K562 (cell line): ENCODE results near the gene RERE. TPM values are rescaled to one million over a fixed set of nuclear protein-coding genes. Genes with fewer than 3 reads are reported as not detected.

Source experiments
- BACH1 ChIP-seq: fragments of 200-800 bp; sonication (Bioruptor generic); IDR thresholded peaks from 2 replicates; pipeline ENCODE4 v1.6.1; 2016; ENCODE audit warnings: missing genetic modification characterization, missing compliant biosample characterization
- HEY1 ChIP-seq: fragments of 250-450 bp; sonication (Bioruptor Pico); IDR thresholded peaks from 2 replicates; pipeline ENCODE4 v1.5.0; 2020; ENCODE audit warnings: mild to moderate bottlenecking, moderate library complexity, borderline replicate concordance
- HSF4 ChIP-seq: fragments of 250-450 bp; sonication (Bioruptor Pico); IDR thresholded peaks from 2 replicates; pipeline ENCODE4 v2.1.2; 2022; ENCODE audit warnings: mild to moderate bottlenecking, moderate library complexity, borderline replicate concordance
- NEUROD1 ChIP-seq: fragments of 150-350 bp; IDR thresholded peaks from 2 replicates; pipeline ENCODE4 v1.6.1; 2014; ENCODE audit warnings: borderline replicate concordance, low read length, low read depth; ENCODE audit not compliant: partially characterized antibody
- NR1H2 ChIP-seq: sonication (generic); formaldehyde crosslinking; IDR thresholded peaks from 2 replicates; pipeline ENCODE4 v1.4.0; 2020; ENCODE audit warnings: mild to moderate bottlenecking, missing genetic modification reagents
- PTTG1 ChIP-seq: fragments of 450-650 bp; IDR thresholded peaks from 2 replicates; pipeline ENCODE4 v1.6.1; 2016; ENCODE audit warnings: low read depth, mild to moderate bottlenecking, missing genetic modification characterization, missing compliant biosample characterization
- PYGO2 ChIP-seq: fragments of 450-650 bp; IDR thresholded peaks from 2 replicates; pipeline ENCODE4 v1.6.1; 2016; ENCODE audit warnings: mild to moderate bottlenecking, missing genetic modification characterization, moderate library complexity, missing compliant biosample characterization
- RFX1 ChIP-seq: fragments of 450-650 bp; IDR thresholded peaks from 2 replicates; pipeline ENCODE4 v1.6.1; 2016; ENCODE audit warnings: mild to moderate bottlenecking, moderate library complexity
- SAFB2 ChIP-seq: fragments of 200-400 bp; formaldehyde crosslinking; IDR thresholded peaks from 2 replicates; pipeline ENCODE4 v1.6.1; 2018; ENCODE audit warnings: borderline replicate concordance, low read length, low read depth, moderate library complexity; ENCODE audit not compliant: severe bottlenecking
- XRCC4 ChIP-seq: IDR thresholded peaks from one replicate; pipeline ENCODE4 v1.6.1; 2011; ENCODE audit not compliant: insufficient read depth, insufficient read length; ENCODE audit errors: extremely low read depth
- ZBTB8A ChIP-seq: fragments of 450-650 bp; IDR thresholded peaks from 2 replicates; pipeline ENCODE4 v1.6.1; 2018; ENCODE audit warnings: mild to moderate bottlenecking, moderate library complexity; ENCODE audit not compliant: partially characterized antibody
- ZFP1 ChIP-seq: fragments of 450-650 bp; formaldehyde crosslinking; IDR thresholded peaks from 2 replicates; pipeline ENCODE4 v1.4.0; 2020; ENCODE audit warnings: mild to moderate bottlenecking, mixed read lengths
- ZKSCAN1 ChIP-seq: fragments of 150-350 bp; IDR thresholded peaks from 2 replicates; pipeline ENCODE4 v1.6.1; 2016; ENCODE audit warnings: low read depth, low read length
- ZNF197 ChIP-seq: fragments of 200-800 bp; sonication (Bioruptor generic); IDR thresholded peaks from 2 replicates; pipeline ENCODE4 v1.6.1; 2016; ENCODE audit warnings: low read depth, missing genetic modification characterization, missing compliant biosample characterization
- ZNF583 ChIP-seq: fragments of 250-450 bp; sonication (Bioruptor Pico); IDR thresholded peaks from 2 replicates; pipeline ENCODE4 v1.4.0; 2020
- ZNF830 ChIP-seq: fragments of 250-450 bp; sonication (Bioruptor Pico); IDR thresholded peaks from 2 replicates; pipeline ENCODE4 v1.5.0; 2021; ENCODE audit warnings: mild to moderate bottlenecking
- polyA plus RNA-seq, 8 experiments: library from polyadenylated mRNA; depleted of rRNA in 4 of 8; stranded (reverse) in 5 of 8; unstranded in 3 of 8; fragments of >200 nt; fragmentation: Nextera tagmentation in 2 of 8; fragmentation: Illumina TruSeq in 1 of 8; extraction: Ambion mirVana in 2 of 8; extraction: Trizol in 1 of 8; gene quantifications; 2 replicates each; pipeline versions ENCODE4 v1.2.1 to v1.2.3, GENCODE V29; 2011 to 2014; ENCODE audit warnings: inconsistent platforms in 1 of 8, missing spikeins in 1 of 8
- total RNA-seq, 7 experiments: library from RNA; depleted of rRNA in 6 of 7; stranded (reverse); fragments of >200 nt in 6 of 7; fragmentation: Illumina TruSeq in 2 of 7; extraction: Trizol in 2 of 7; gene quantifications; 2 replicates each; pipeline versions ENCODE4 v1.2.1 to v1.2.3, GENCODE V29; 2011 to 2021; ENCODE audit warnings: low replicate concordance in 1 of 7
- TF ChIP-seq, protein P1 (sequence below): fragments of 150-350 bp; IDR thresholded peaks from 2 replicates; pipeline ENCODE4 v1.6.1; 2014; ENCODE audit warnings: low read depth, mild to moderate bottlenecking, low read length, borderline replicate concordance
- TF ChIP-seq, protein P2 (sequence below): fragments of 450-650 bp; formaldehyde crosslinking; IDR thresholded peaks from 2 replicates; pipeline ENCODE4 v1.4.0; 2020; ENCODE audit warnings: mild to moderate bottlenecking, moderate library complexity
- TF ChIP-seq, protein P3 (sequence below), 3 experiments: fragments of 200-800 bp in 1 of 3; fragments of 250-450 bp in 1 of 3; fragments of 450-650 bp in 1 of 3; sonication (Bioruptor Pico) in 1 of 3; sonication (Bioruptor generic) in 1 of 3; formaldehyde crosslinking in 1 of 3; IDR thresholded peaks; 2 replicates each; pipeline versions ENCODE4 v1.6.1 to v1.8.0; 2016 to 2022; ENCODE audit warnings: mild to moderate bottlenecking in 2 of 3, missing genetic modification characterization in 2 of 3, missing compliant biosample characterization in 1 of 3, moderate library complexity in 1 of 3

RERE gene
- total and polyA plus RNA-seq, 9 of the 15 experiments (the other 6 are each of a cell fraction or from before 2014, with no cell fraction given): 3.0 to 51.5 (median 13.4) TPM

DNA sequence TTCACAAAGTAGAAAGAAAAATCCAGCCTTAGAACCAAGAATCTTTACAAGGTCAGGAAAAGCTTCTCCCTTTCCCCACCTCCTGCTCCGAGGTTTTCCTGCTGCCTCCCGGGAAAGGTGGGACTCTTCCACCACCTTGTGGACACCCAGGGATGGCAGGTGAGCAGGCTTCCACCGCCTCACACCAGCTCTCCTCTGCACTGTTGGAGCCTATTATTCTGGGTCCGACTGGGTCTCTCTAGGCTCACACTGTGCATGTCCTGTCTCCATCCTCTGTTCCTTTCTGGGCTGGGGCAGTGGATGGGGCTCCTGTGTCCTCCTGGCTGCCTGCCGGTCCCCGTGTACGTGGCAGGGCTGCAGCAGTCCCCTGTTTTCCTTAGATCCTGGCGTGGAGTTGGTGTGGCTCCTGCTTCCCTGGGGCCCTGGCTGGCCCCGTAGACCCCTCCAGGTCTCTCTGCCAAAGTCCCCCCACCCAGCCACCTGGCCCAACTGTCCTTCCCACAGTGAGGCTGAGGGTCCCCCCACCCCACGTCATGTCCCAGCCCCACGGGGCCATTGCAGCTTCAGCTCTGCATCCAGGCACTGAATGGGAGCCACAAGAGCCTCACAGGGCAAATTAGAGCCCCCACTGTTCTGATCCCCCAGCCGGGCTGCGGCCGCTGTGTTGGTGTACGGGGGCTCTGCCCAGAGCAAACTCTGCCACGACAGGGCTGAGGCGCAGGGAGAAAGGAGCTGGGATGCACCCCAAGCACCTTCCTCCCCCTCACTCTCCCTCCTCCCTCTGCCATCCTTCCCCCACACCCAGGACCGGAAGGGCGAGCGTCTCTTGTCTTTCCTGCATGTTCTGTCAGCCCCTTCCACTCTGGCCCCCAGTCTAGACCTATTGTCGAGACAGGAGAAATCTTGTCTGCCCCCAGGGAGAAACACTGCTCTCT lies 502.8 kb downstream of the RERE start (continued):
- TF ChIP-seq HSF4 (CRISPR knock-in tag): no peak
- TF ChIP-seq ZNF197 (CRISPR knock-in tag): no peak
- TF ChIP-seq ZKSCAN1: no peak
- no peak for TF ChIP-seq ZFP1 (CRISPR knock-in tag)
- no peak for TF ChIP-seq RFX1
- no peak for TF ChIP-seq NR1H2
- no peak for TF ChIP-seq HEY1
- TF ChIP-seq PTTG1: no peak
- no peak for TF ChIP-seq SAFB2
- TF ChIP-seq ZNF583: no peak
- TF ChIP-seq, protein P1, sequence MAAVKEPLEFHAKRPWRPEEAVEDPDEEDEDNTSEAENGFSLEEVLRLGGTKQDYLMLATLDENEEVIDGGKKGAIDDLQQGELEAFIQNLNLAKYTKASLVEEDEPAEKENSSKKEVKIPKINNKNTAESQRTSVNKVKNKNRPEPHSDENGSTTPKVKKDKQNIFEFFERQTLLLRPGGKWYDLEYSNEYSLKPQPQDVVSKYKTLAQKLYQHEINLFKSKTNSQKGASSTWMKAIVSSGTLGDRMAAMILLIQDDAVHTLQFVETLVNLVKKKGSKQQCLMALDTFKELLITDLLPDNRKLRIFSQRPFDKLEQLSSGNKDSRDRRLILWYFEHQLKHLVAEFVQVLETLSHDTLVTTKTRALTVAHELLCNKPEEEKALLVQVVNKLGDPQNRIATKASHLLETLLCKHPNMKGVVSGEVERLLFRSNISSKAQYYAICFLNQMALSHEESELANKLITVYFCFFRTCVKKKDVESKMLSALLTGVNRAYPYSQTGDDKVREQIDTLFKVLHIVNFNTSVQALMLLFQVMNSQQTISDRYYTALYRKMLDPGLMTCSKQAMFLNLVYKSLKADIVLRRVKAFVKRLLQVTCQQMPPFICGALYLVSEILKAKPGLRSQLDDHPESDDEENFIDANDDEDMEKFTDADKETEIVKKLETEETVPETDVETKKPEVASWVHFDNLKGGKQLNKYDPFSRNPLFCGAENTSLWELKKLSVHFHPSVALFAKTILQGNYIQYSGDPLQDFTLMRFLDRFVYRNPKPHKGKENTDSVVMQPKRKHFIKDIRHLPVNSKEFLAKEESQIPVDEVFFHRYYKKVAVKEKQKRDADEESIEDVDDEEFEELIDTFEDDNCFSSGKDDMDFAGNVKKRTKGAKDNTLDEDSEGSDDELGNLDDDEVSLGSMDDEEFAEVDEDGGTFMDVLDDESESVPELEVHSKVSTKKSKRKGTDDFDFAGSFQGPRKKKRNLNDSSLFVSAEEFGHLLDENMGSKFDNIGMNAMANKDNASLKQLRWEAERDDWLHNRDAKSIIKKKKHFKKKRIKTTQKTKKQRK: no peak
- TF ChIP-seq, protein P2, sequence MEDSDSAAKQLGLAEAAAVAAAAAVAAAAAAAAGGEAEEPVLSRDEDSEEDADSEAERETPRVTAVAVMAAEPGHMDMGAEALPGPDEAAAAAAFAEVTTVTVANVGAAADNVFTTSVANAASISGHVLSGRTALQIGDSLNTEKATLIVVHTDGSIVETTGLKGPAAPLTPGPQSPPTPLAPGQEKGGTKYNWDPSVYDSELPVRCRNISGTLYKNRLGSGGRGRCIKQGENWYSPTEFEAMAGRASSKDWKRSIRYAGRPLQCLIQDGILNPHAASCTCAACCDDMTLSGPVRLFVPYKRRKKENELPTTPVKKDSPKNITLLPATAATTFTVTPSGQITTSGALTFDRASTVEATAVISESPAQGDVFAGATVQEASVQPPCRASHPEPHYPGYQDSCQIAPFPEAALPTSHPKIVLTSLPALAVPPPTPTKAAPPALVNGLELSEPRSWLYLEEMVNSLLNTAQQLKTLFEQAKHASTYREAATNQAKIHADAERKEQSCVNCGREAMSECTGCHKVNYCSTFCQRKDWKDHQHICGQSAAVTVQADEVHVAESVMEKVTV (CRISPR knock-in tag): peak; percentile 94
- no peak for TF ChIP-seq ZBTB8A
- TF ChIP-seq XRCC4: no peak
- TF ChIP-seq NEUROD1: no peak
- no peak for TF ChIP-seq ZNF830 (CRISPR knock-in tag)
- TF ChIP-seq BACH1 (tag): no peak
- TF ChIP-seq PYGO2: no peak
- TF ChIP-seq, protein P3, sequence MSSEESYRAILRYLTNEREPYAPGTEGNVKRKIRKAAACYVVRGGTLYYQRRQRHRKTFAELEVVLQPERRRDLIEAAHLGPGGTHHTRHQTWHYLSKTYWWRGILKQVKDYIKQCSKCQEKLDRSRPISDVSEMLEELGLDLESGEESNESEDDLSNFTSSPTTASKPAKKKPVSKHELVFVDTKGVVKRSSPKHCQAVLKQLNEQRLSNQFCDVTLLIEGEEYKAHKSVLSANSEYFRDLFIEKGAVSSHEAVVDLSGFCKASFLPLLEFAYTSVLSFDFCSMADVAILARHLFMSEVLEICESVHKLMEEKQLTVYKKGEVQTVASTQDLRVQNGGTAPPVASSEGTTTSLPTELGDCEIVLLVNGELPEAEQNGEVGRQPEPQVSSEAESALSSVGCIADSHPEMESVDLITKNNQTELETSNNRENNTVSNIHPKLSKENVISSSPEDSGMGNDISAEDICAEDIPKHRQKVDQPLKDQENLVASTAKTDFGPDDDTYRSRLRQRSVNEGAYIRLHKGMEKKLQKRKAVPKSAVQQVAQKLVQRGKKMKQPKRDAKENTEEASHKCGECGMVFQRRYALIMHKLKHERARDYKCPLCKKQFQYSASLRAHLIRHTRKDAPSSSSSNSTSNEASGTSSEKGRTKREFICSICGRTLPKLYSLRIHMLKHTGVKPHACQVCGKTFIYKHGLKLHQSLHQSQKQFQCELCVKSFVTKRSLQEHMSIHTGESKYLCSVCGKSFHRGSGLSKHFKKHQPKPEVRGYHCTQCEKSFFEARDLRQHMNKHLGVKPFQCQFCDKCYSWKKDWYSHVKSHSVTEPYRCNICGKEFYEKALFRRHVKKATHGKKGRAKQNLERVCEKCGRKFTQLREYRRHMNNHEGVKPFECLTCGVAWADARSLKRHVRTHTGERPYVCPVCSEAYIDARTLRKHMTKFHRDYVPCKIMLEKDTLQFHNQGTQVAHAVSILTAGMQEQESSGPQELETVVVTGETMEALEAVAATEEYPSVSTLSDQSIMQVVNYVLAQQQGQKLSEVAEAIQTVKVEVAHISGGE (CRISPR knock-in tag; IDR thresholded peaks at IDR 0.05): no peak
